H1 (cell line): ENCODE data around the gene SLC38A2. TPM values are rescaled to one million over a fixed set of nuclear protein-coding genes. Genes with fewer than 3 reads are reported as not detected.
"Not testable (repeated sequence)": the region's sequence is repeated elsewhere in the genome, so short reads cannot be mapped to it uniquely, and the experiment has no call there.

Source experiments
- CTCF ChIA-PET: fragments of 300-600 bp; sonication (Branson Sonifier 250); formaldehyde crosslinking; loops from one replicate; lab custom pipeline; 2021; ENCODE audit not compliant: partially characterized antibody; lab: Charles Lee
- POLR2A ChIA-PET: fragments of 300-600 bp; sonication (Branson Sonifier 250); formaldehyde crosslinking; loops from one replicate; lab custom pipeline; 2021; ENCODE audit warnings: inconsistent platforms; ENCODE audit not compliant: partially characterized antibody; lab: Charles Lee
- DNase-seq, 2 experiments: peaks; one replicate each; pipeline versions ENCODE4 v3.0.0 to v3.0.0-alpha.2; 2010 to 2022; ENCODE audit warnings: low spot score in 2 of 2, low read depth in 1 of 2, mixed read lengths in 1 of 2
- FAIRE-seq: peaks from 2 replicates; lab custom pipeline; 2011; peaks lifted over from hg19 to GRCh38; lab: Jason Lieb, UNC
- H2AFZ ChIP-seq: 2 replicates; pipeline ENCODE4 v1.8.1; 2012; ENCODE audit warnings: low read length, inconsistent platforms
- H2AK5ac ChIP-seq: 2 replicates; pipeline ENCODE4 v1.6.1; 2013; ENCODE audit warnings: low read depth, low read length
- H2BK120ac ChIP-seq: replicated peaks from 2 replicates; pipeline ENCODE3; 2013; ENCODE audit warnings: low read depth, low read length, inconsistent platforms
- H2BK12ac ChIP-seq: 2 replicates; pipeline ENCODE4 v1.6.1; 2013; ENCODE audit warnings: low read depth, low read length
- H2BK15ac ChIP-seq: 2 replicates; pipeline ENCODE4 v1.6.1; 2013; ENCODE audit warnings: low read length
- H2BK20ac ChIP-seq: 2 replicates; pipeline ENCODE4 v1.6.1; 2013; ENCODE audit warnings: low read length
- H2BK5ac ChIP-seq: 2 replicates; pipeline ENCODE4 v1.6.1; 2013; ENCODE audit warnings: low read depth, low read length
- H3K14ac ChIP-seq: 2 replicates; pipeline ENCODE4 v1.6.1; 2013; ENCODE audit warnings: inconsistent platforms; ENCODE audit not compliant: insufficient read length
- H3K18ac ChIP-seq: 2 replicates; pipeline ENCODE4 v1.6.1; 2013; ENCODE audit warnings: low read length; ENCODE audit errors: extremely low read depth
- H3K23ac ChIP-seq: 2 replicates; pipeline ENCODE4 v1.6.1; 2013; ENCODE audit warnings: inconsistent platforms; ENCODE audit not compliant: insufficient read length
- H3K23me2 ChIP-seq: 2 replicates; pipeline ENCODE4 v1.6.1; 2013; ENCODE audit warnings: low read depth, low read length
- H3K27ac ChIP-seq: 2 replicates; pipeline ENCODE4 v1.6.1; 2011; ENCODE audit warnings: low read depth, low read length, inconsistent platforms
- H3K27me3 ChIP-seq, 4 experiments: replicated peaks in 1 of 4; 1 replicate in 1 of 4; 2 replicates in 3 of 4; pipeline versions ENCODE4 v1.6.1 to v1.8.1; 2011 to 2013; ENCODE audit warnings: low read length in 3 of 4, mild to moderate bottlenecking in 3 of 4, inconsistent platforms in 2 of 4, mixed read lengths in 2 of 4, moderate library complexity in 1 of 4; ENCODE audit not compliant: control insufficient read depth in 3 of 4, insufficient read depth in 3 of 4; ENCODE audit errors: extremely low read depth in 1 of 4
- H3K36me3 ChIP-seq, 4 experiments: 2 replicates each; pipeline versions ENCODE4 v1.6.1 to v1.8.1; 2011 to 2013; ENCODE audit warnings: mild to moderate bottlenecking in 4 of 4, low read length in 3 of 4, moderate library complexity in 2 of 4, control low read depth in 1 of 4, inconsistent platforms in 1 of 4; ENCODE audit not compliant: insufficient read depth in 4 of 4, control insufficient read depth in 2 of 4
- H3K4ac ChIP-seq: replicated peaks from 2 replicates; pipeline ENCODE3; 2013; ENCODE audit warnings: low read length, low read depth, mixed read lengths, inconsistent platforms; ENCODE audit not compliant: insufficient read length
- H3K4me1 ChIP-seq, 4 experiments: replicated peaks in 1 of 4; 1 replicate in 1 of 4; 2 replicates in 3 of 4; pipeline versions ENCODE4 v1.6.1 to v1.8.1; 2011 to 2013; ENCODE audit warnings: low read length in 3 of 4, inconsistent platforms in 2 of 4, mixed read lengths in 1 of 4; ENCODE audit not compliant: insufficient read depth in 4 of 4, control insufficient read depth in 3 of 4
- H3K4me2 ChIP-seq, 2 experiments: 2 replicates each; pipeline versions ENCODE4 v1.6.1 to v1.8.1; 2011 to 2013; ENCODE audit warnings: low read depth in 2 of 2, low read length in 2 of 2, control low read depth in 1 of 2, inconsistent platforms in 1 of 2, mild to moderate bottlenecking in 1 of 2; ENCODE audit not compliant: insufficient read depth in 1 of 2
- H3K4me3 ChIP-seq, 4 experiments: fragments of 200-600, 300-600 bp in 1 of 4; sonication (generic), shearing (Covaris generic), sonication (Bioruptor Twin) in 1 of 4; 2 replicates each; pipeline versions ENCODE4 v1.5.1 to v1.8.1; 2011 to 2016; ENCODE audit warnings: low read length in 4 of 4, low read depth in 3 of 4, control low read depth in 2 of 4, inconsistent platforms in 2 of 4, mild to moderate bottlenecking in 2 of 4, mixed read lengths in 1 of 4, moderate library complexity in 1 of 4; ENCODE audit not compliant: insufficient read depth in 2 of 4; ENCODE audit errors: extremely low read depth in 1 of 4
- H3K56ac ChIP-seq: replicated peaks from 2 replicates; pipeline ENCODE3; 2013; ENCODE audit warnings: low read depth, mild to moderate bottlenecking, mixed read lengths, low read length, inconsistent platforms; ENCODE audit not compliant: insufficient read length
- H3K79me1 ChIP-seq: 2 replicates; pipeline ENCODE4 v1.6.1; 2013; ENCODE audit warnings: low read depth, low read length, control low read depth
- H3K79me2 ChIP-seq, 2 experiments: 2 replicates each; pipeline versions ENCODE4 v1.6.1 to v1.8.1; 2012 to 2013; ENCODE audit warnings: low read length in 2 of 2, mild to moderate bottlenecking in 2 of 2, inconsistent platforms in 1 of 2; ENCODE audit not compliant: insufficient read depth in 2 of 2, control insufficient read depth in 1 of 2
- H3K9ac ChIP-seq, 4 experiments: replicated peaks in 1 of 4; 1 replicate in 1 of 4; 2 replicates in 3 of 4; pipeline versions ENCODE4 v1.6.1 to v1.8.1; 2011 to 2013; ENCODE audit warnings: low read depth in 3 of 4, low read length in 3 of 4, control low read depth in 2 of 4, mild to moderate bottlenecking in 2 of 4, moderate library complexity in 2 of 4, inconsistent platforms in 1 of 4; ENCODE audit errors: extremely low read depth in 1 of 4
- H3K9me3 ChIP-seq, 2 experiments: 2 replicates each; pipeline versions ENCODE4 v1.6.1 to v1.8.1; 2012 to 2013; ENCODE audit warnings: mild to moderate bottlenecking in 2 of 2, moderate library complexity in 2 of 2, control low read depth in 1 of 2, inconsistent platforms in 1 of 2, low read depth in 1 of 2, low read length in 1 of 2, mixed read lengths in 1 of 2; ENCODE audit not compliant: insufficient read depth in 2 of 2
- H4K20me1 ChIP-seq, 2 experiments: replicated peaks in 1 of 2; 2 replicates each; pipeline versions ENCODE3 to v1.8.1; 2011 to 2013; ENCODE audit warnings: inconsistent platforms in 2 of 2, low read length in 2 of 2, mild to moderate bottlenecking in 1 of 2; ENCODE audit not compliant: insufficient read depth in 2 of 2, control insufficient read depth in 1 of 2
- H4K5ac ChIP-seq: 2 replicates; pipeline ENCODE4 v1.6.1; 2013; ENCODE audit warnings: low read length, low read depth, mixed read lengths, inconsistent platforms; ENCODE audit not compliant: insufficient read length
- H4K8ac ChIP-seq: 2 replicates; pipeline ENCODE4 v1.8.0; 2013; ENCODE audit warnings: mild to moderate bottlenecking, moderate library complexity, low read length, inconsistent platforms; ENCODE audit not compliant: insufficient read depth; ENCODE audit errors: extremely low read depth
- H4K91ac ChIP-seq: replicated peaks from 2 replicates; pipeline ENCODE3; 2013; ENCODE audit warnings: low read length, mixed read lengths, inconsistent platforms; ENCODE audit not compliant: insufficient read length
- WGBS, 2 experiments: shearing (Covaris generic) in 1 of 2; methylation state at CpG; one replicate each; pipeline versions ENCODE4 v1.1.6 to v1.1.7; 2013 to 2015; ENCODE audit warnings: low lambda C conversion rate in 2 of 2, mixed read lengths in 2 of 2, inconsistent platforms in 1 of 2, low coverage in 1 of 2, missing lambda C conversion rate in 1 of 2; ENCODE audit not compliant: insufficient replicate concordance in 2 of 2, insufficient coverage in 1 of 2, insufficient read length in 1 of 2; ENCODE audit errors: extremely low coverage in 1 of 2, missing lambda C conversion rate in 1 of 2; 5-methylcytosine and 5-hydroxymethylcytosine counted together
- polyA plus RNA-seq, 7 experiments: library from polyadenylated mRNA; depleted of rRNA in 3 of 7; stranded (reverse) in 5 of 7; unstranded in 2 of 7; fragments of >200 nt in 5 of 7; fragments of 200-250 nt in 2 of 7; gene quantifications; 1 replicate in 5 of 7; 2 replicates in 1 of 7; 4 replicates in 1 of 7; pipeline versions ENCODE4 v1.2.1 to v1.2.3, GENCODE V29; 2011 to 2013; ENCODE audit warnings: missing spikeins in 2 of 7, mixed read lengths in 2 of 7
- total RNA-seq: library from RNA; stranded (reverse); fragmentation: NEBNext Ultra II Directional; extraction: Animal tissue kit (Norgen Biotek cat#: 25700); gene quantifications from 2 replicates; pipeline ENCODE4 v1.2.1, GENCODE V29; 2021

SLC38A2 gene
- total and polyA plus RNA-seq, 2 of the 8 experiments (the other 6 are each of a cell fraction or from before 2014, with no cell fraction given): 163 to 684 TPM

GRCh38 chr12:46399461-46400248 is 27.1 kb upstream of the SLC38A2 start:
- CTCF ChIA-PET: interaction anchor here (1.3 kb wide), 1 partner anchor 9 kb away, joined by 4 read pairs; no protein-coding TSS in a partner anchor
- POLR2A ChIA-PET: interaction anchor here (0.9 to 1.2 kb wide), 2 partner anchors 9 to 28 kb away, joined by 4 to 5 read pairs; no protein-coding TSS in a partner anchor
- FAIRE-seq: not testable (repeated sequence)

More at GRCh38 chr12:46399461-46400248, 27.1 kb upstream of the SLC38A2 start:
- H2BK20ac ChIP-seq, H4K91ac ChIP-seq, H3K4me2 ChIP-seq, H4K8ac ChIP-seq, H3K4me3 ChIP-seq, H2BK120ac ChIP-seq, H3K27me3 ChIP-seq, H3K23ac ChIP-seq, DNase-seq, H3K79me1 ChIP-seq, H3K27ac ChIP-seq, H4K20me1 ChIP-seq, H2BK12ac ChIP-seq, H2AFZ ChIP-seq, H2BK15ac ChIP-seq, H2BK5ac ChIP-seq, H4K5ac ChIP-seq, H3K14ac ChIP-seq, H3K23me2 ChIP-seq, H3K79me2 ChIP-seq, H3K56ac ChIP-seq, H3K9ac ChIP-seq, H2AK5ac ChIP-seq, H3K4ac ChIP-seq, H3K18ac ChIP-seq: not testable (repeated sequence)
- H3K36me3 ChIP-seq: peaks cover 0 to 16% (median 5%) of the 10 kb centered on the region in 4 experiments; a peak in 3 of 8 replicates
- H3K4me1 ChIP-seq: peaks cover 0 to 11% (median 1%) of the 10 kb centered on the region in 4 experiments; a peak in 3 of 7 replicates
- peaks cover 6 to 10% of the 10 kb centered on the region in 2 experiments; a peak in 3 of 4 replicates for H3K9me3 ChIP-seq
- 97% methylated on average over 6 of the region's 6 CpGs; no CpG with 5 or more reads in 1 of the 2 experiments for WGBS, 2 experiments
